Upper lobe of left lung (tissue), 4 donors: ENCODE data around the gene SOX2.

Experiments
- CTCF ChIP-seq, 6 experiments: fragments of 450-650 bp in 4 of 6; fragments of 200-600 bp in 2 of 6; sonication (generic) in 2 of 6; IDR thresholded peaks; one replicate each; pipeline ENCODE4 v1.5.1; 2016 to 2019; ENCODE audit warnings: antibody characterized with exemption in 6 of 6
- POLR2A ChIP-seq, 4 donors: fragments of 450-650 bp; IDR thresholded peaks; one replicate each; pipeline ENCODE4 v1.5.1; 2016 to 2017; ENCODE audit warnings: antibody characterized with exemption in 4 of 4, mild to moderate bottlenecking in 2 of 4
- POLR2AphosphoS5 ChIP-seq, 2 donors: sonication (generic); formaldehyde crosslinking; IDR thresholded peaks; one replicate each; pipeline ENCODE4 v1.5.1; 2017; ENCODE audit warnings: antibody characterized with exemption in 2 of 2

GRCh38 chr3:181691901-181692300 is 19.8 kb upstream of the SOX2 start:
- TF ChIP-seq CTCF (IDR thresholded peaks at IDR 0.05) (no peak), POLR2AphosphoS5 (IDR thresholded peaks at IDR 0.05) (no peak), POLR2A (IDR thresholded peaks at IDR 0.05) (no peak)
